PC-9 (cell line): Measurements from ENCODE around the gene BCR. TPM values are rescaled to one million over a fixed set of nuclear protein-coding genes. Genes with fewer than 3 reads are reported as not detected.

Experiments used
- BruUV-seq: library from RNA; stranded (reverse); fragments of 400-500 nt; replicated peaks from 2 replicates; lab custom pipeline; 2021; lab: Mats Ljungman, UMichigan
- CTCF ChIA-PET: fragments of 300-600 bp; sonication (Branson Sonifier 250); formaldehyde crosslinking; loops from one replicate; lab custom pipeline; 2022; ENCODE audit warnings: antibody characterized with exemption; lab: Charles Lee
- POLR2A ChIA-PET: fragments of 300-600 bp; sonication (Branson Sonifier 250); formaldehyde crosslinking; loops from one replicate; lab custom pipeline; 2022; ENCODE audit warnings: antibody characterized with exemption; ENCODE audit not compliant: unreplicated experiment; lab: Charles Lee
- DNase-seq, 2 experiments: peaks; one replicate each; pipeline versions ENCODE4 v3.0.0 to v3.0.0-alpha.2; 2015 to 2022; ENCODE audit warnings: mixed read lengths in 1 of 2
- H2AFZ ChIP-seq: fragments of 200-600 bp; sonication (generic); 2 replicates; pipeline ENCODE4 v1.8.1; 2017; ENCODE audit warnings: antibody characterized with exemption
- H3F3A ChIP-seq: fragments of 200-600 bp; sonication (generic); 2 replicates; pipeline ENCODE4 v1.8.1; 2017; ENCODE audit warnings: antibody characterized with exemption, mild to moderate bottlenecking, low read depth; ENCODE audit not compliant: insufficient read depth
- H3K27ac ChIP-seq: fragments of 200-600 bp; sonication (generic); 2 replicates; pipeline ENCODE4 v1.6.1; 2016; ENCODE audit warnings: mixed run types
- H3K27me3 ChIP-seq: fragments of 200-600 bp; sonication (generic); 2 replicates; pipeline ENCODE4 v1.6.1; 2016; ENCODE audit warnings: low read depth, mixed run types; ENCODE audit not compliant: insufficient read depth
- H3K36me3 ChIP-seq: fragments of 200-600 bp; sonication (generic); 2 replicates; pipeline ENCODE4 v1.6.1; 2016; ENCODE audit warnings: low read depth, mixed run types
- H3K4me1 ChIP-seq: fragments of 200-600 bp; sonication (generic); replicated peaks from 2 replicates; pipeline ENCODE4 v1.6.1; 2016; ENCODE audit warnings: mixed run types; ENCODE audit not compliant: insufficient read depth
- H3K4me2 ChIP-seq: fragments of 200-600 bp; sonication (generic); 2 replicates; pipeline ENCODE4 v1.6.1; 2017; ENCODE audit warnings: mixed run types
- H3K4me3 ChIP-seq: fragments of 200-600 bp; sonication (generic); 2 replicates; pipeline ENCODE4 v1.6.1; 2016; ENCODE audit warnings: mixed run types
- H3K79me2 ChIP-seq: fragments of 200-600 bp; sonication (generic); 2 replicates; pipeline ENCODE4 v1.6.1; 2017; ENCODE audit warnings: low read depth, mixed run types
- H3K9me2 ChIP-seq: fragments of 200-600 bp; sonication (generic); 2 replicates; pipeline ENCODE4 v1.8.1; 2017; ENCODE audit warnings: mild to moderate bottlenecking; ENCODE audit not compliant: insufficient read depth
- H3K9me3 ChIP-seq: fragments of 200-600 bp; sonication (generic); 2 replicates; pipeline ENCODE4 v1.8.1; 2016; ENCODE audit warnings: low read depth; ENCODE audit not compliant: insufficient read depth
- H4K20me1 ChIP-seq: fragments of 200-600 bp; sonication (generic); 2 replicates; pipeline ENCODE4 v1.8.1; 2017; ENCODE audit not compliant: insufficient read depth
- CTCF ChIP-seq: fragments of 200-600 bp; sonication (generic); conservative IDR thresholded peaks from 2 replicates; pipeline ENCODE4 v1.6.1; 2017; ENCODE audit warnings: mixed run types, antibody characterized with exemption, mild to moderate bottlenecking, moderate library complexity
- EZH2 ChIP-seq: fragments of 200-600 bp; sonication (generic); IDR thresholded peaks from 2 replicates; pipeline ENCODE4 v1.8.0; 2017; ENCODE audit warnings: antibody characterized with exemption, low read depth
- intact Hi-C: fragments of 100-400 bp; cut with micrococcal nuclease; formaldehyde crosslinking; loops from one replicate; pipeline ENCODE4 v1.10.0; 2022; ENCODE audit not compliant: unreplicated experiment
- total RNA-seq: library from RNA; stranded (reverse); gene quantifications from 2 replicates; pipeline ENCODE4 v1.2.3, GENCODE V29; 2021

BCR gene
- total RNA-seq, 1 experiment from 2014 or later = 47.8 TPM

DNA sequence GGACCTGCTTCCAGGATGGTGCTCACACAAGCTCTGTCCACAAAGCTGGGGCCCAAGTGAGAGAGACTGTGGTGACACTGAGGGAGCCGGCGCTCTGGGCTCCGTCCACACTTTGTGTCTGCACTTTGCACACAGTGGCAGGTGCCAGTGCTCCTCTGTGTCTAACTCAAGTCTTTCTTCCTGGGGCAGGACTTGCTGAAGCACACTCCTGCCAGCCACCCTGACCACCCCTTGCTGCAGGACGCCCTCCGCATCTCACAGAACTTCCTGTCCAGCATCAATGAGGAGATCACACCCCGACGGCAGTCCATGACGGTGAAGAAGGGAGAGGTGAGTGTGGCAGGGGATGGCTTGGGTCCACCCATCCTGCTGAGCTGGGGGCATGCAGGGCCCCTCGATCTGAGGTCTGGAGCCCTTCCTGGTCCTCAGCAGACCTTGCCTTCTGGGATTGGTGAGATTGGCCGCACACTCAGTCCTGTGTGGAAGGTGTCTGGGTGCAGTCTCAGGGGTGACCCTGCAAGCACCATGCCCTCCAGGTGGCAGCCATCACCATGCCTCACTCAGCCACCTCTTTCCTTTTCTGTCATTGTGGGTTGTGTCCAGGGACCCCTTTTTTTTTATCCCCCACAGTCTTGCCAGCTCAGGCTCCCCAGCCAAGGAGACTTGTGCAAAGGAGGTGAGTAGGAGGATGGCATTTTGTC lies 93.3 kb downstream of the BCR start:
- 0 out of 2 replicates have a peak, but pooled peaks cover 3% of the 10 kb centered on the region for H3F3A ChIP-seq
- no peak overlapping the region for H3K4me3 ChIP-seq
- H3K36me3 ChIP-seq = no peaks in the 10 kb centered on the region; the same call in 1 of the 2 replicates
- DNase-seq = no peak
- no peaks in the 10 kb centered on the region for H3K9me3 ChIP-seq
- intact Hi-C loops = no loop called here
- no peak for TF ChIP-seq EZH2
- TF ChIP-seq CTCF = no peak
- no peak overlapping the region for H3K27ac ChIP-seq
- no peaks in the 10 kb centered on the region for H3K9me2 ChIP-seq
- no peak overlapping the region for H3K4me2 ChIP-seq
- H3K4me1 ChIP-seq = no peaks in the 10 kb centered on the region
- H4K20me1 ChIP-seq = no peaks in the 10 kb centered on the region; the same call in 1 of the 2 replicates
- ChIA-PET CTCF (no interaction called here), POLR2A (no interaction called here)
- H2AFZ ChIP-seq = no peak overlapping the region
- no peaks in the 10 kb centered on the region for H3K79me2 ChIP-seq
- H3K27me3 ChIP-seq = no peaks in the 10 kb centered on the region
- no TSS peak for BruUV-seq

DNA sequence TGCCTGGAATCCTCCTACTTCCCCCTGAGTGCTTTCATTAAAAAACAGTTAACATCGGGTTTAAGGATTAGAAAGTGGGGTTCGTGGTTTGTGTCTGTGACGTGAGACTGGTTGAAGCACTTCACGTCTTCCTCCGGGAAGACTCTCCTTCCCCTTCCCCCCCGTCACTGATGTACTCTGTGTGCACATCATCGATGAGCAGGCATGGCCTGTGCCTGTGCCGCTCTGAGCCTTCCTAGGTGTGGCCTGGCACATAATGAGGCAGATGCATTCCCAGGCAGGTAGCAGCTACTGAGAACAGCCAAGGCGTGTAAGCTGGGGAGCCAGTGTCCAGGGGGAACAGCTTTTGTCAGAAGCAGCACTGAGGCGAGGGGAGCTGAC lies 93.8 kb downstream of the BCR start:
- BruUV-seq = no TSS peak
- CTCF ChIA-PET = no interaction called here

More for the DNA sequence above, 93.8 kb downstream of the BCR start:
- Histone ChIP-seq H3K9me3 (no peaks in the 10 kb centered on the region), H3F3A (0 out of 2 replicates have a peak, but pooled peaks cover 3% of the 10 kb centered on the region), H3K4me1 (no peaks in the 10 kb centered on the region), H2AFZ (no peak overlapping the region), H3K4me2 (no peak overlapping the region), H3K27me3 (no peaks in the 10 kb centered on the region), H3K36me3 (no peaks in the 10 kb centered on the region; the same call in 1 of the 2 replicates), H4K20me1 (no peaks in the 10 kb centered on the region), H3K9me2 (no peaks in the 10 kb centered on the region), H3K79me2 (no peaks in the 10 kb centered on the region), H3K27ac (no peak overlapping the region), H3K4me3 (no peak overlapping the region)
- no peak for TF ChIP-seq CTCF
- TF ChIP-seq EZH2 = no peak
- DNase-seq = no peak
- intact Hi-C loops = no loop called here
- POLR2A ChIA-PET = no interaction called here
